D721Med (cell line): Measurements from ENCODE around the gene TSPOAP1.
A peak's percentile ranks its signal among the peaks of the same experiment; 100 is the strongest.

Source experiments
- DNase-seq: peaks from one replicate; pipeline ENCODE4 v3.0.0; 2011; ENCODE audit warnings: low spot score; ENCODE audit not compliant: insufficient read length
- FAIRE-seq: peaks from 2 replicates; lab custom pipeline; 2011; peaks lifted over from hg19 to GRCh38; lab: Jason Lieb, UNC
- TF ChIP-seq, protein P1 (sequence below): IDR thresholded peaks from 2 replicates; pipeline ENCODE4 v1.5.1; 2012; ENCODE audit warnings: mild to moderate bottlenecking, control low read depth; ENCODE audit not compliant: insufficient read depth; ENCODE audit errors: missing control alignments

TSPOAP1 gene

GRCh38 chr17:58329810-58330537 lies 1.4 kb upstream of the TSPOAP1 start:
- no peak for DNase-seq
- FAIRE-seq: no peak
- TF ChIP-seq, protein P1, sequence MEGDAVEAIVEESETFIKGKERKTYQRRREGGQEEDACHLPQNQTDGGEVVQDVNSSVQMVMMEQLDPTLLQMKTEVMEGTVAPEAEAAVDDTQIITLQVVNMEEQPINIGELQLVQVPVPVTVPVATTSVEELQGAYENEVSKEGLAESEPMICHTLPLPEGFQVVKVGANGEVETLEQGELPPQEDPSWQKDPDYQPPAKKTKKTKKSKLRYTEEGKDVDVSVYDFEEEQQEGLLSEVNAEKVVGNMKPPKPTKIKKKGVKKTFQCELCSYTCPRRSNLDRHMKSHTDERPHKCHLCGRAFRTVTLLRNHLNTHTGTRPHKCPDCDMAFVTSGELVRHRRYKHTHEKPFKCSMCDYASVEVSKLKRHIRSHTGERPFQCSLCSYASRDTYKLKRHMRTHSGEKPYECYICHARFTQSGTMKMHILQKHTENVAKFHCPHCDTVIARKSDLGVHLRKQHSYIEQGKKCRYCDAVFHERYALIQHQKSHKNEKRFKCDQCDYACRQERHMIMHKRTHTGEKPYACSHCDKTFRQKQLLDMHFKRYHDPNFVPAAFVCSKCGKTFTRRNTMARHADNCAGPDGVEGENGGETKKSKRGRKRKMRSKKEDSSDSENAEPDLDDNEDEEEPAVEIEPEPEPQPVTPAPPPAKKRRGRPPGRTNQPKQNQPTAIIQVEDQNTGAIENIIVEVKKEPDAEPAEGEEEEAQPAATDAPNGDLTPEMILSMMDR: no peak

GRCh38 chr17:58329035-58329809 lies 627 bp upstream of the TSPOAP1 start:
- TF ChIP-seq, protein P1: peak; percentile 42
- FAIRE-seq: no peak
- peak; percentile 31 for DNase-seq

GRCh38 chr17:58327363-58328194 lies 1.0 kb downstream of the TSPOAP1 start:
- FAIRE-seq (no peak), DNase-seq (peak; percentile 14)
- TF ChIP-seq, protein P1: no peak

DNA sequence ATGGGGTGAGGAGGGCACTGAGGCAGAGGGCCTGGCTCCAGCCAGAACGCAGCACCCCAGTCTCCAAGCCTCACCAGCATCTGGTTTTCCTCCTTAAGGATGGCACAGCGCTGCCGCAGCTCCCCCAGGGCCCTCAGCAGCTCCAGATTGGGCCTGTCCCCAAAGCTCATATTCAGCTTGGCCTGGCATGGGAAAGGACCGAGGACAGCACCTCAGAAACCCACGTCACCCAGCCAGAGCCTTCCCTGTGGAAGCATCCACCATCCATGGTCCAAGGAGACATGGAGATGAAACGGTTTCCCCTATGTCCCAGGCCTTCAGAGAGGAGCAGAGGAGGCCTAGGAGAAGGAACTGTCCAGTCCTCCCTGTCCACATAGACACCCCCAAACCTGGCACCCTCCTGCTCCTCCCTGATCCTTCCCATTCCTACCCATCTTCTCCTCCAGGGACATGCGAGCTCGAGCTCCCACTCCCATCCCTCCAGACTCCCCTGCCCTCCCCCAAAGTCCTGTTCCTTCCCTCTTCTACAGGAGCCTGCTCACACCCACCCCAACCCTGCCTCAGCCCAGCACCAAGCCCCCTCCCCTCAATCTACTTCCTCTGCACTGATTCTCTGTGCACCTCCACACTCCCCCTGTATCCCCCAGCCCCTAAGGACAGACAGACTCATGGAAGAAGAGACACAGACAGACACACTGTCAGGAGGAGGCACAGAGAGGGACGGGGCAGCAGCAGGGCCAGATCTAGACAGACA lies 1.8 kb downstream of the TSPOAP1 start:
- no peak for FAIRE-seq
- DNase-seq: peak; percentile 16
- TF ChIP-seq, protein P1: no peak

DNA sequence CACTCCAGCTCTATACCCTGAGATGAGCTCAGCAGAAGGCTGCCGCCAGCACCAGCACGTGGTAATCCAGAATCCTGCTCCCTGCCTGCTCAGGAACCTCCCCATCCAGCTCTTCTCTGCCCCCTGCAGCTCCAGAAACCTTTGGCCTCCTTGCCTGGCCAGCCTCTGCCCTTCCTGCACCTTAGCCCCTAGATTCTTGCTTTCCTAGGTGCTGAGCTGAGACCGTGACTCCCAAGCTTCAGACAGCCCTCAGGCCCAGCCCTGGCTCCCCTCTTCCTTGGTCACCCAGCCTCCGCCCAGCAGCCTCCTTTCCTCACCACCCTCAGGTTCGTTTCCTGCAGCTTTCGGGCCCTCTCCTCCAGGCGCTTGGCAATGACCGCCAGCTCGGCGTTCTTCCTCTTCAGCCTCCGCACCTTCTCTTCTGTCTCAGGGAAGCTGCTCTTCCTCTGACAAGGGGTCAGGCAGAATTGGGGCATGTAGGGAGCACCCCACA lies 2.6 kb downstream of the TSPOAP1 start:
- FAIRE-seq (no peak), DNase-seq (peak; percentile 10)
- TF ChIP-seq, protein P1: peak; percentile 4

DNA sequence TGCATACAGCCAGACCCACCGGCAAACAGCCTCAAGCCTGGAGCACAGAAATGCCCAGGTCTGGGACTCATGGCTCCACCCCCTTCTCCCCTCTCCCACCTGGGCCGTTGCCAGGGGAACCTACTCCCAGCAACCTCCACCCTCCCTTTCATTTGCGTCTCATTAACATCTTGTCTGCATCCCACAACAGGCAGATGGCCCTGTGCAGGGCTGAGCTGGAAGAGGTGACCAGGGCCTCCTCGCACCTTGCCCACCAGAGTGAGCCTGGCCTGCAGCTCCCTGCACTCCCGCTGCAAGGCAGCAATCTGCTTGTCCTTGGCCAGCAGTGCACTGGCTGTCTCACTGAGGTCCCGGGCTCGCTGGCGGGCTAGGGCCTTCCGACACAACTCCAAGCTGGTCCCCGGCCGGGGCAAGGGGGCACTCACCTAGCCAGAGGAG lies 3.3 kb downstream of the TSPOAP1 start:
- peak; percentile 74 for DNase-seq
- TF ChIP-seq, protein P1: no peak
- FAIRE-seq: no peak
